AG09319 (cell line): ENCODE measurements around the gene C1orf116.

Experiments
- DNase-seq: peaks from one replicate; pipeline ENCODE4 v3.0.0-alpha.2; 2010; ENCODE audit warnings: low read depth; ENCODE audit errors: extremely low read depth
- CTCF ChIP-seq: IDR thresholded peaks from 2 replicates; pipeline ENCODE4 v1.5.1; 2011; ENCODE audit warnings: low read depth, mild to moderate bottlenecking, inconsistent platforms, low read length, moderate library complexity

C1orf116 gene

GRCh38 chr1:207076181-207076955 lies 43.8 kb upstream of the C1orf116 start:
- no peak for TF ChIP-seq CTCF
- no peak for DNase-seq

- no peak for DNase-seq
- no peak for TF ChIP-seq CTCF
Measured at GRCh38 chr1:207073906-207074820, 41.6 kb upstream of the C1orf116 start.

GRCh38 chr1:207072233-207072632 lies 39.7 kb upstream of the C1orf116 start:
- TF ChIP-seq CTCF = no peak
- DNase-seq = no peak

GRCh38 chr1:207071426-207071825 lies 38.9 kb upstream of the C1orf116 start:
- TF ChIP-seq CTCF = no peak
- no peak for DNase-seq

GRCh38 chr1:207070811-207071210 lies 38.3 kb upstream of the C1orf116 start:
- no peak for DNase-seq
- TF ChIP-seq CTCF = no peak

GRCh38 chr1:207069858-207070506 lies 37.4 kb upstream of the C1orf116 start:
- no peak for TF ChIP-seq CTCF
- DNase-seq = no peak
